Measurements from ENCODE around the gene SLC23A3. TPM values are rescaled to one million over a fixed set of nuclear protein-coding genes. Genes with fewer than 3 reads are reported as not detected.

Gene SLC23A3
- total RNA-seq, 1 donor from 2014 or later, result 1.4 TPM

- H2AFZ ChIP-seq (replicated peaks), result no peak overlapping the region
- no peak overlapping the region for H3K27ac ChIP-seq
- H3K9me3 ChIP-seq (ENCODE audit: low read depth), result no peaks in the 10 kb centered on the region
- peaks cover 5% of the 10 kb centered on the region for H3K36me3 ChIP-seq
- no peaks in the 10 kb centered on the region for H3K27me3 ChIP-seq
- H3K79me2 ChIP-seq (ENCODE audit: low read depth), result no peaks in the 10 kb centered on the region
- H3K4me3 Mint-ChIP-seq, result no peak overlapping the region
- H3K27ac Mint-ChIP-seq, result no peak overlapping the region
- peak; percentile 91 for DNase-seq (ENCODE audit: low spot score)
- H3K4me1 Mint-ChIP-seq, result peaks cover 6% of the 10 kb centered on the region
- H3K27me3 Mint-ChIP-seq (ENCODE audit: insufficient read depth, low read depth), result no peaks in the 10 kb centered on the region
- H3K36me3 Mint-ChIP-seq, result peaks cover 3% of the 10 kb centered on the region
- peaks cover 8% of the 10 kb centered on the region for H3K4me1 ChIP-seq
- peaks cover 27% of the 10 kb centered on the region for H4K20me1 ChIP-seq (ENCODE audit: low read depth)
- no peak overlapping the region for H3K9ac ChIP-seq
- no peaks in the 10 kb centered on the region for H3K9me3 Mint-ChIP-seq
- no peak overlapping the region for H3K4me2 ChIP-seq
- peaks cover 22% of the 10 kb centered on the region for H3F3A ChIP-seq (ENCODE audit: low read depth)
- no peak overlapping the region for H3K4me3 ChIP-seq
- peak; percentile 77 for TF ChIP-seq CTCF (IDR thresholded peaks at IDR 0.05)
- no peak for TF ChIP-seq EZH2phosphoT487 (IDR thresholded peaks at IDR 0.05)
- TF ChIP-seq EZH2 (IDR thresholded peaks at IDR 0.05), result no peak
These were observed 14.7 kb downstream of the SLC23A3 start for GRCh38 chr2:219155054-219155644.

- H3K36me3 Mint-ChIP-seq, result peaks cover 11% of the 10 kb centered on the region
- no peaks in the 10 kb centered on the region for H3K4me1 Mint-ChIP-seq
- H3K4me2 ChIP-seq, result no peak overlapping the region
These were observed 20.2 kb downstream of the SLC23A3 start for GRCh38 chr2:219149667-219150066.

GRCh38 chr2:219142329-219142728 is 27.5 kb downstream of the SLC23A3 start:
- Mint-ChIP-seq H3K36me3 (peaks cover 23% of the 10 kb centered on the region), H3K27me3 (ENCODE audit: insufficient read depth, low read depth) (no peaks in the 10 kb centered on the region), H3K27ac (no peak overlapping the region), H3K4me1 (no peaks in the 10 kb centered on the region), H3K4me3 (no peak overlapping the region), H3K9me3 (no peaks in the 10 kb centered on the region)
- no peaks in the 10 kb centered on the region for H4K20me1 ChIP-seq (ENCODE audit: low read depth)
- H3K36me3 ChIP-seq, result no peaks in the 10 kb centered on the region
- H3K4me1 ChIP-seq, result no peaks in the 10 kb centered on the region
- no peaks in the 10 kb centered on the region for H3K79me2 ChIP-seq (ENCODE audit: low read depth)
- TF ChIP-seq EZH2 (IDR thresholded peaks at IDR 0.05) (no peak), CTCF (IDR thresholded peaks at IDR 0.05) (no peak), EZH2phosphoT487 (IDR thresholded peaks at IDR 0.05) (no peak)
- no peaks in the 10 kb centered on the region for H3F3A ChIP-seq (ENCODE audit: low read depth)
- no peak overlapping the region for H3K4me3 ChIP-seq
- no peak overlapping the region for H2AFZ ChIP-seq (replicated peaks)
- H3K4me2 ChIP-seq, result no peak overlapping the region
- H3K9me3 ChIP-seq (ENCODE audit: low read depth), result no peaks in the 10 kb centered on the region
- H3K27me3 ChIP-seq, result no peaks in the 10 kb centered on the region
- H3K9ac ChIP-seq, result no peak overlapping the region
- no peak overlapping the region for H3K27ac ChIP-seq
- DNase-seq (ENCODE audit: low spot score), result no peak

More at GRCh38 chr2:219149667-219150066, 20.2 kb downstream of the SLC23A3 start:
- Histone ChIP-seq H3F3A (ENCODE audit: low read depth) (no peaks in the 10 kb centered on the region), H3K4me3 (no peak overlapping the region), H3K4me1 (no peaks in the 10 kb centered on the region), H3K9me3 (ENCODE audit: low read depth) (no peaks in the 10 kb centered on the region), H3K9ac (no peak overlapping the region), H3K79me2 (ENCODE audit: low read depth) (no peaks in the 10 kb centered on the region), H3K27me3 (no peaks in the 10 kb centered on the region), H3K36me3 (peaks cover 5% of the 10 kb centered on the region), H4K20me1 (ENCODE audit: low read depth) (no peaks in the 10 kb centered on the region), H3K27ac (no peak overlapping the region), H2AFZ (replicated peaks) (no peak overlapping the region)
- Mint-ChIP-seq H3K4me3 (no peak overlapping the region), H3K27me3 (ENCODE audit: insufficient read depth, low read depth) (no peaks in the 10 kb centered on the region), H3K27ac (no peak overlapping the region), H3K9me3 (no peaks in the 10 kb centered on the region)
- no peak for DNase-seq (ENCODE audit: low spot score)
- no peak for TF ChIP-seq EZH2phosphoT487 (IDR thresholded peaks at IDR 0.05)
- no peak for TF ChIP-seq CTCF (IDR thresholded peaks at IDR 0.05)
- TF ChIP-seq EZH2 (IDR thresholded peaks at IDR 0.05), result no peak
